OCI-LY1 (cell line): Measurements from ENCODE around the gene DTWD1.

ENCODE experiments used
- H2AFZ ChIP-seq: fragments of 200-600 bp; sonication (generic), shearing (Covaris generic); 2 replicates; pipeline ENCODE4 v1.6.0; 2014; ENCODE audit warnings: antibody characterized with exemption, mild to moderate bottlenecking, low read length
- H3F3A ChIP-seq: fragments of 200-600 bp; sonication (generic), shearing (Covaris generic); 2 replicates; pipeline ENCODE4 v1.6.0; 2014; ENCODE audit warnings: mild to moderate bottlenecking, antibody characterized with exemption, low read length, moderate library complexity; ENCODE audit not compliant: insufficient read depth
- H3K27ac ChIP-seq: fragments of 200-600 bp; sonication (generic); 2 replicates; pipeline ENCODE4 v1.5.1; 2014; ENCODE audit warnings: low read length, mixed run types, mild to moderate bottlenecking, low read depth; ENCODE audit not compliant: poor library complexity, severe bottlenecking
- H3K27me3 ChIP-seq: fragments of 200-600 bp; sonication (generic); 2 replicates; pipeline ENCODE4 v1.6.0; 2014; ENCODE audit warnings: antibody characterized with exemption, mild to moderate bottlenecking, low read length, moderate library complexity; ENCODE audit not compliant: insufficient read depth
- H3K36me3 ChIP-seq: fragments of 200-600 bp; sonication (generic); 2 replicates; pipeline ENCODE4 v1.6.1; 2014; ENCODE audit warnings: mild to moderate bottlenecking, antibody characterized with exemption, low read length, moderate library complexity, mixed read lengths; ENCODE audit not compliant: insufficient read depth
- H3K4me1 ChIP-seq: fragments of 200-600 bp; sonication (generic); 2 replicates; pipeline ENCODE4 v1.5.1; 2014; ENCODE audit warnings: mild to moderate bottlenecking, low read length, moderate library complexity; ENCODE audit not compliant: insufficient read depth, severe bottlenecking
- H3K4me2 ChIP-seq: fragments of 200-600 bp; sonication (generic), shearing (Covaris generic); 2 replicates; pipeline ENCODE4 v1.6.1; 2014; ENCODE audit warnings: low read length
- H3K4me3 ChIP-seq: fragments of 200-600 bp; sonication (generic); 2 replicates; pipeline ENCODE4 v1.5.1; 2014; ENCODE audit warnings: low read length, low read depth, mild to moderate bottlenecking, mixed read lengths; ENCODE audit not compliant: poor library complexity, severe bottlenecking
- H3K79me2 ChIP-seq: fragments of 200-600 bp; shearing (Covaris generic); 2 replicates; pipeline ENCODE4 v1.6.1; 2016; ENCODE audit warnings: mixed run types, low read length, mixed read lengths; ENCODE audit not compliant: insufficient read depth
- H3K9ac ChIP-seq: fragments of 200-600 bp; sonication (generic), shearing (Covaris generic); 2 replicates; pipeline ENCODE4 v1.6.1; 2014; ENCODE audit warnings: mild to moderate bottlenecking, low read length, mixed read lengths
- H3K9me2 ChIP-seq: fragments of 200-600 bp; sonication (generic), shearing (Covaris generic); 2 replicates; pipeline ENCODE4 v1.6.1; 2014; ENCODE audit warnings: low read depth, mild to moderate bottlenecking, low read length, mixed read lengths
- H3K9me3 ChIP-seq: fragments of 200-600 bp; shearing (Covaris generic); 2 replicates; pipeline ENCODE4 v1.6.1; 2014; ENCODE audit warnings: low read length, mixed read lengths
- H4K20me1 ChIP-seq: fragments of 200-600 bp; sonication (generic), shearing (Covaris generic); 2 replicates; pipeline ENCODE4 v1.6.0; 2016; ENCODE audit warnings: mild to moderate bottlenecking, low read length; ENCODE audit not compliant: insufficient read depth
- EZH2 ChIP-seq: fragments of 200-600 bp; sonication (generic), shearing (Covaris generic); IDR thresholded peaks from 2 replicates; pipeline ENCODE4 v1.8.0; 2017; ENCODE audit warnings: borderline replicate concordance, mixed run types, mild to moderate bottlenecking, antibody characterized with exemption, low read length, moderate library complexity, mixed read lengths
- TF ChIP-seq, protein P1 (sequence below): fragments of 200-600 bp; sonication (generic), shearing (Covaris generic); IDR thresholded peaks from 2 replicates; pipeline ENCODE4 v1.5.1; 2017; ENCODE audit warnings: mild to moderate bottlenecking, antibody characterized with exemption, low read length, moderate library complexity, mixed read lengths

Gene DTWD1

GRCh38 chr15:49645277-49645676 is 24.4 kb downstream of the DTWD1 start:
- Histone ChIP-seq H3K4me2 (no peak overlapping the region), H4K20me1 (no peaks in the 10 kb centered on the region), H3K27ac (no peak overlapping the region), H3K4me3 (no peak overlapping the region), H3K36me3 (no peaks in the 10 kb centered on the region; the same call in 1 of the 2 replicates), H3K27me3 (no peaks in the 10 kb centered on the region), H3K9me3 (no peaks in the 10 kb centered on the region), H3K4me1 (no peaks in the 10 kb centered on the region), H3K79me2 (no peaks in the 10 kb centered on the region), H3K9ac (no peak overlapping the region), H3F3A (no peaks in the 10 kb centered on the region), H3K9me2 (no peaks in the 10 kb centered on the region), H2AFZ (no peak overlapping the region)
- TF ChIP-seq, protein P1, sequence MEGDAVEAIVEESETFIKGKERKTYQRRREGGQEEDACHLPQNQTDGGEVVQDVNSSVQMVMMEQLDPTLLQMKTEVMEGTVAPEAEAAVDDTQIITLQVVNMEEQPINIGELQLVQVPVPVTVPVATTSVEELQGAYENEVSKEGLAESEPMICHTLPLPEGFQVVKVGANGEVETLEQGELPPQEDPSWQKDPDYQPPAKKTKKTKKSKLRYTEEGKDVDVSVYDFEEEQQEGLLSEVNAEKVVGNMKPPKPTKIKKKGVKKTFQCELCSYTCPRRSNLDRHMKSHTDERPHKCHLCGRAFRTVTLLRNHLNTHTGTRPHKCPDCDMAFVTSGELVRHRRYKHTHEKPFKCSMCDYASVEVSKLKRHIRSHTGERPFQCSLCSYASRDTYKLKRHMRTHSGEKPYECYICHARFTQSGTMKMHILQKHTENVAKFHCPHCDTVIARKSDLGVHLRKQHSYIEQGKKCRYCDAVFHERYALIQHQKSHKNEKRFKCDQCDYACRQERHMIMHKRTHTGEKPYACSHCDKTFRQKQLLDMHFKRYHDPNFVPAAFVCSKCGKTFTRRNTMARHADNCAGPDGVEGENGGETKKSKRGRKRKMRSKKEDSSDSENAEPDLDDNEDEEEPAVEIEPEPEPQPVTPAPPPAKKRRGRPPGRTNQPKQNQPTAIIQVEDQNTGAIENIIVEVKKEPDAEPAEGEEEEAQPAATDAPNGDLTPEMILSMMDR = no peak
- no peak for TF ChIP-seq EZH2

DNA sequence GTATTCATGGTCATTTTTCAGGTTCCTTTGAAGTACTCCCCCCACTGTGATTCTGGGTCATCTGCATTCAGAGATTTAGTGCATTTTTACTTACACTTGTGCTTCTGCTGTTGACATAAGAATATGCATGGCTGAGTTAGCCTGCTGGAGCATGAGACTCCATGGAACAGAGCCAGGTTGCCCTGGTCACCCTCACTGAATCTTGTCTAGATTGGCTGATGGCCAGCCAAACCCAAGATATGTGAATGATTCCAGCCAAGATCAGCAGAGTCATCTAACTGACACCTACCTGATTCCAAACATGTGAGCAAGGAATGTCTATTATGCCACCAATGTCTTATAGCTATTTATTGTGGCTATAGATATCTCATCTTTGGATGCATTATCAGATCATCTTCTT is 25.1 kb downstream of the DTWD1 start:
- Histone ChIP-seq H3K4me2 (no peak overlapping the region), H3K9ac (no peak overlapping the region), H4K20me1 (no peaks in the 10 kb centered on the region), H3K4me3 (no peak overlapping the region), H3K4me1 (no peaks in the 10 kb centered on the region), H3K27ac (no peak overlapping the region), H3K36me3 (no peaks in the 10 kb centered on the region; the same call in 1 of the 2 replicates), H3K79me2 (no peaks in the 10 kb centered on the region), H3K27me3 (no peaks in the 10 kb centered on the region), H3K9me2 (no peaks in the 10 kb centered on the region), H3F3A (no peaks in the 10 kb centered on the region), H3K9me3 (no peaks in the 10 kb centered on the region), H2AFZ (no peak overlapping the region)
- no peak for TF ChIP-seq EZH2
- TF ChIP-seq, protein P1 = no peak

- Histone ChIP-seq H3K9ac (no peak overlapping the region), H3K9me3 (no peaks in the 10 kb centered on the region), H3K27ac (no peak overlapping the region), H3K9me2 (no peaks in the 10 kb centered on the region), H3K4me1 (no peaks in the 10 kb centered on the region), H3K36me3 (no peaks in the 10 kb centered on the region; the same call in 1 of the 2 replicates), H3K27me3 (no peaks in the 10 kb centered on the region), H3F3A (no peaks in the 10 kb centered on the region), H3K79me2 (no peaks in the 10 kb centered on the region), H2AFZ (no peak overlapping the region), H4K20me1 (no peaks in the 10 kb centered on the region), H3K4me2 (no peak overlapping the region), H3K4me3 (no peak overlapping the region)
- TF ChIP-seq, protein P1 = no peak
- TF ChIP-seq EZH2 = no peak
Observed at GRCh38 chr15:49646891-49647290, 26.0 kb downstream of the DTWD1 start.
